ENCODE measurements around the gene RNF149.

The RNF149 gene

DNA sequence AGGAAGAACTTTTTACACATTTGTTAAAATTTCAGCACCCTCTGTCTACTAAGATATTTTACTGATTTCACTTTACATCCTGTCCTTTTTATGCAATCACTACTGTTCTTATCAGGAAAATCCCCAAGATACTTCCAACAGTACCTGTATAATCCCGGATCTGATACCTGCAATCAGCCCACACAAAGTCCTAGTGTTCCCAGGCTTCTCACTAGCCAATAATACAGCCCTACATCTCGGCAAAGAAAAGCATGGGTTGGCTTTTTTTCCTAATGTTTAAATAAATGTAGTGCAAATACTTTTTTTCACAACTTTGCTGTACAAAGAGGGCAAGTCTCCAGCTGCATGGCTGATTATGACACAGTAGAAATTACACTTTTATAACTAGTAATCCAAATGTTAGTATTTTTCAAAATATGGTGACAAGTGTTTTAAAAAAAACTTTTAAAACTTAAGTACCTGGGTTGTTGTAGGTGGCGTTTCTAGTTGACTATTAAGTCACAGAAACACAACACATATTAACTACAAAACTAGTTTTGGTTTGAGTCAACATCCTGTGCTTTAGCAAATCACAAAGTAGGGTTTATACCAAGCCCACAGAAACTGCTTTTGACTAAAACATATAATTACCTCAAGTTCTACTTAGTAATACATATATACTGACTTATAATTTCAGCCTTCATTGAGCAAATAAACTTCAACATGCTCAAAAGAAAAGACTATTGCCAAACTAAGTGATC lies 36.3 kb downstream of the RNF149 start:
- TF ChIP-seq, protein P1, sequence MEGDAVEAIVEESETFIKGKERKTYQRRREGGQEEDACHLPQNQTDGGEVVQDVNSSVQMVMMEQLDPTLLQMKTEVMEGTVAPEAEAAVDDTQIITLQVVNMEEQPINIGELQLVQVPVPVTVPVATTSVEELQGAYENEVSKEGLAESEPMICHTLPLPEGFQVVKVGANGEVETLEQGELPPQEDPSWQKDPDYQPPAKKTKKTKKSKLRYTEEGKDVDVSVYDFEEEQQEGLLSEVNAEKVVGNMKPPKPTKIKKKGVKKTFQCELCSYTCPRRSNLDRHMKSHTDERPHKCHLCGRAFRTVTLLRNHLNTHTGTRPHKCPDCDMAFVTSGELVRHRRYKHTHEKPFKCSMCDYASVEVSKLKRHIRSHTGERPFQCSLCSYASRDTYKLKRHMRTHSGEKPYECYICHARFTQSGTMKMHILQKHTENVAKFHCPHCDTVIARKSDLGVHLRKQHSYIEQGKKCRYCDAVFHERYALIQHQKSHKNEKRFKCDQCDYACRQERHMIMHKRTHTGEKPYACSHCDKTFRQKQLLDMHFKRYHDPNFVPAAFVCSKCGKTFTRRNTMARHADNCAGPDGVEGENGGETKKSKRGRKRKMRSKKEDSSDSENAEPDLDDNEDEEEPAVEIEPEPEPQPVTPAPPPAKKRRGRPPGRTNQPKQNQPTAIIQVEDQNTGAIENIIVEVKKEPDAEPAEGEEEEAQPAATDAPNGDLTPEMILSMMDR (IDR thresholded peaks at IDR 0.05), result no peak

DNA sequence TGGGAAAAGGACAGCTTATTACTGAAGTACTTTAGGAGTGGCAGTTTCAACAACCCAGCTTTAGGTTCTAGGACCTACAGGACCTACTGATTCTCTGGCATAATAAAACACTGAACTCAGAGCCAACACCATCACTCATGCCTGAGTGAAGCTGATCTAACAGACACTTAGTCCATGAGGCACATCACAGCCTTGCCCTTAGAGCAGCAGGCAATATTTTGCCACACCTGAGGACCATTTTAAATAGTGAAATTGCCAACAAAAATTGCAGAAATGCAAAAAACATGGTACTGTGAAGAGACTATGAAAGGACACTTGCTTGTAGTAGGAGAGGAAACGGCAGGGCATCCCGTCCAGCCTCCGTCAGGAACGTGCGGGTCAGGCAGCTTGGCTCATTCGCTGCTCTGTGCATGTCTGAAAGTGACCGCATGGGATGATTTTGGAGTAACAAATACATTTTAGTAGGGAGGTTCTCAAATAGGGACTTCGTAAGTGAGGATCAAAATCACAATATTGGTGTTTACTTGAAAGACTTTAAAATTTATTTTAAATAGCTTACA lies 37.7 kb downstream of the RNF149 start:
- TF ChIP-seq, protein P1 (IDR thresholded peaks at IDR 0.05), result no peak

DNA sequence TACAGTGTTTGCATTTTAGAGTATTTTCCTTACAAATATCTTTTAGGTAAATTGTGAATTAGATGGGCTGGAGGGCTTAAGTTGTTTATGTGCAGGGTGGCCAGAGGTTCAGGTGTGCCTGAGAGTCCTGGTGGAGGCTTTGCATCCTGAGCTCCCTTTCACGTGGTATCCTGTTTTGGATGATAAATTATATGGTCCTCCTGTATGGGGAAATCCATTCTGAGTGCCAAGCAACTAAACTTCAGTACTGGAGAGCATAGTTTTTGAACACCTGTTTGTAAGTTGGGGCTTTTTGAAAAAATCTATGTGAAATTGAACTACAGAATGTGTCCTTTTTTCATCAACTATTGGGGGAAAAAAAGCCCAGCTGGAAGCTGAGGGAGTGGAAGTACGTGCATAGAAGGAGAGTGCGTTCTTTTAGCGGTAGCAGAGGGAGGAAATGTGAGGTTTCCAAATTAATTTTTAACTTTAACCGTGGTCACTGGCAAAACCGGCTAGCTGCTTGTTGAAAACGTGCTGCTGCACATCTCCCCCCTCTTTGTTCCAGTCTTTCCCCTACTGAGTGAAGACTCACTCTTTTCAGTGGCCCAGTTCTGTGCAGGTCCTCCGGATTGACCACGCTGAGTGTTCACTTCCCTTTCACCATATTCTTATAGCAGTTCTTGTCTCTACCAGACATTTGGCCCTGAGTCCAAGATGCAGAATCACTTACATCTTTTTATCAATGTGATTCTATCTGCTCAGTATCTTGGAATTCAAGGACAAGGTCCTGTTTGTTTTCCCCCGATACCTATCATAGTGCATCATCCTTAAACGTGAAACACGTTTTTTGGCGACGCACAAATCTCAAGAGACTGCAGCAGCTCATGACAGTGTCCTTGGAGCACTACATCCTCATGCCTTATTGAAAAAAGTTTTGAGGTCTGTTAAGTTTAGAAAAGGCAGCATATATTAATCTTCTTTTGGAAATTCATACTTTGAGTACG lies 40.5 kb downstream of the RNF149 start:
- TF ChIP-seq, protein P1 (IDR thresholded peaks at IDR 0.05), result no peak

DNA sequence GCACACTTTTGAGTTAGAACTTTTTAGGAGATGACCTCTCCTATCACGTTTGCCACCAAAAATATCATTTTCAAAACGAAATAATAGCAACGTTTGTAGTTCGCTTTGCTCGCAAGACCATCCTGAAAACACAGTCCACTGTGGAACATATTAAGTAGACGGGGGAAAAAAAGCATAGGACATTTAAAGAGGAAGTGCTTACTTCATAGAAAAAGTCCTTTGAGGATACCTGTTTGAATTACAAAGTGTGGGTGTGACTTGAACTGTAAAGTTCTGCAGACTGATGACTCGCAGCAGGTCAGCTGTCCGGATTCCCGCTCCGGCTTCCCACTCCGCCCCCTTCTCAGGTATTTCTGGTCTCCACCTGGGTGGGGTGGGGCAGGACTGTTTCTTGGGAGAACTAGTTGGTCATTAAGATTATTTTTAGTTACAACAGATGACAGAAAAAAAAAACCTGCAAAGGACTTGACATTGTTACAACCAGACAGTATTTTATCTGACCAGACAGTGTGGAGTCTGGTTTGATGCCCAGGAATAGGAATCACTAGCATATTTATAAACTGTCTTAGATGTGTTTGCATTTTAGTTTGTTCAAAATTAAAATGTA lies 42.5 kb downstream of the RNF149 start:
- TF ChIP-seq, protein P1 (IDR thresholded peaks at IDR 0.05), result no peak

DNA sequence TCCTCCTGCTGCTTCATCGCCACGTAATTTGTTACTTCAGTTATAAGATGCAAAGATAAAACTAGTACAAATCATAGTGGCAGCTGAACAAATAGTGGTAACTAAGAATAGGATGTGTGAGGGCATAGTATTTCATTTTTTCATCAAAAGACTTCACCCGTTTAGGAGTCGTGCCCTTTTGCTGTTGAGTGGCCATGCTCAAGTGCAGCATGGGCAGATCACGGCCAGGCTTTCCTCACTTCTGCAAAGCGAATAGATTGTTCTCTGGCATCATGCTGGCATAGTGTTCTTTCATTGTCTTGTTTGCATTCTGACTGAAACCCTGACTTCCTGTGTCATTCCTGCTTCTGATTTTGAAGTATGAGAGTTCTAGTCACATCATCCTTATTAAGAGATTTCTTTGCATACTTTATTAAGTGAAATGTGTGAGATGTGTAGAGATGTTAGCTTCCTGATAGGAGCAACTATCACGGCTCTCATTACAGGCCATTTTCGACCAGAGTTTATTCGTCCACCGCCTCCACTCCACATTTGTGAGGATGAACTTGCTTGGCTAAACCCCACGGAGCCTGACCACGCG lies 44.1 kb downstream of the RNF149 start:
- TF ChIP-seq, protein P1 (IDR thresholded peaks at IDR 0.05), result no peak

DNA sequence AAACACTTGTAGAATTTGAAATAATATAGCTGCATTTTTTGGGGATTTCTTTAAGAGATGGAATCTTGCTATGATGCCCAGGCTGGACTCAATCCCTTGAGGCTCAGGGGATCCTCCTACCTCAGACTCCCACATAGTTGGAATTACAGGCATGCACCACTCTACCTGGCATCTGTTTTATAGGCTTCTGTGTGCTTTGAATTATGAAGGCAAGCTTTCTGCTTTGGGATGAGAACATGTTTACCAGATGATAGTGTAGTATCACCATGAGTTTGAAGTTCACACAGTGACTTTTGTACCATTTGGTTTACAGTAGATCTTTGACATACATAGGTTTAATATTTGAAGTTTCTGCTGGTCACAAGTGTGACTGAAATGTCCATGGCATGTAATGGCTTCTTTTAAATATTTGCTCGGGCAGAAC lies 45.1 kb downstream of the RNF149 start:
- TF ChIP-seq, protein P1 (IDR thresholded peaks at IDR 0.05), result no peak

DNA sequence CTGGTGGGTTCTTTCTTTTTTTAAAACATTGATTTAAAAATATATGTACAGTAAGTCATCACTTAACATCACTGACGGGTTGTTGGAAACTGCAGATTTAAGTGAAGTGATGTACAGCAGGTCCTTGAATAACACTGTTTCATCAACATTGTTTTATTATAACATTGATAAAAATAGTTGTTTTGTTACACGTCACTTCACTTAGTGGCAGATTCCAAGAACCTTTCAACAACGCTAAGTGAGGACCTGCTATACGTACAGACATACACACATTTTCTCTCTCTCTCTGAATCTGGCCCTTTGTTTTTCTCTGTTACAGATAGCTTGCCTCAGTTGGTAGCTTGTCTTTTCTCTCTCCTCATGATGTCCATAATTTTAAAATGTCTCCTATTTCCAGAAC lies 46.4 kb downstream of the RNF149 start:
- TF ChIP-seq, protein P1 (IDR thresholded peaks at IDR 0.05), result no peak
